Mesothelial cell of epicardium (in vitro differentiated cells): ENCODE results near the gene DESI1. TPM values are rescaled to one million over a fixed set of nuclear protein-coding genes. Genes with fewer than 3 reads are reported as not detected.

Experiments
- DNase-seq, 2 experiments: peaks; one replicate each; pipeline ENCODE4 v3.0.0; 2021; ENCODE audit warnings: low spot score in 2 of 2; ENCODE audit not compliant: unreplicated experiment in 2 of 2
- H3K27ac Mint-ChIP-seq: 2 replicates; pipeline ENCODE4 v1.8.0; 2021; ENCODE audit warnings: mixed read lengths
- H3K27me3 Mint-ChIP-seq: 2 replicates; pipeline ENCODE4 v1.8.0; 2021; ENCODE audit warnings: low read depth, mixed read lengths
- H3K36me3 Mint-ChIP-seq: 2 replicates; pipeline ENCODE4 v1.8.0; 2021; ENCODE audit warnings: mixed read lengths
- H3K4me1 Mint-ChIP-seq: 2 replicates; pipeline ENCODE4 v1.8.0; 2021; ENCODE audit warnings: mixed read lengths
- H3K4me3 Mint-ChIP-seq: 2 replicates; pipeline ENCODE4 v1.8.0; 2021; ENCODE audit warnings: mild to moderate bottlenecking, moderate library complexity, mixed read lengths
- H3K9me3 Mint-ChIP-seq: 2 replicates; pipeline ENCODE4 v1.8.0; 2021; ENCODE audit warnings: mixed read lengths
- total RNA-seq: library from RNA; stranded (reverse); gene quantifications from 3 replicates; pipeline ENCODE4 v1.2.1, GENCODE V29; 2021
- TF ChIP-seq, protein P1 (sequence below): fragments of 200-600 bp; sonication (generic); IDR thresholded peaks from one replicate; pipeline ENCODE4 v1.5.0; 2021; ENCODE audit warnings: antibody characterized with exemption; ENCODE audit not compliant: unreplicated experiment

The DESI1 gene
- total RNA-seq, 1 donor from 2014 or later = 35.4 TPM

DNA sequence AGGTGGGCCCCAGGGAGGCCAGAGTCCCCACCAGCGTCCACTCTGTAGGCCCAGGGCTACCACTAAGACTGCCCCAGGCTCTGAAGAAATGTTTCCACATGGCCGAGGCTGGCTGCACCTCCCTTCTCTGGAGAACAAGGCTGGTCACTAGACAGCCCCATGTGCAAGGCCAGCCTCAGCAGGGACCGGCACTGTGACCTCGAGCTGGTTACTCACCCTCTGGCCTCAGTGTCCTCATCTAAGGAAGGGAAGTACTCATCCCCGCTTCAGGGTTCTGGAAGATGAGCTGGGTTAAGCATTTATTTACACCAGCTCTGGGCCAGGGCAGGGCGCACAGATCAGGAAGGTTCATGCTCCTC, 40.9 kb downstream of the DESI1 start:
- DNase-seq = no peak
- H3K27me3 Mint-ChIP-seq = no peaks in the 10 kb centered on the region
- no peak overlapping the region for H3K27ac Mint-ChIP-seq
- peaks cover 7% of the 10 kb centered on the region for H3K36me3 Mint-ChIP-seq
- no peaks in the 10 kb centered on the region for H3K9me3 Mint-ChIP-seq
- TF ChIP-seq, protein P1, sequence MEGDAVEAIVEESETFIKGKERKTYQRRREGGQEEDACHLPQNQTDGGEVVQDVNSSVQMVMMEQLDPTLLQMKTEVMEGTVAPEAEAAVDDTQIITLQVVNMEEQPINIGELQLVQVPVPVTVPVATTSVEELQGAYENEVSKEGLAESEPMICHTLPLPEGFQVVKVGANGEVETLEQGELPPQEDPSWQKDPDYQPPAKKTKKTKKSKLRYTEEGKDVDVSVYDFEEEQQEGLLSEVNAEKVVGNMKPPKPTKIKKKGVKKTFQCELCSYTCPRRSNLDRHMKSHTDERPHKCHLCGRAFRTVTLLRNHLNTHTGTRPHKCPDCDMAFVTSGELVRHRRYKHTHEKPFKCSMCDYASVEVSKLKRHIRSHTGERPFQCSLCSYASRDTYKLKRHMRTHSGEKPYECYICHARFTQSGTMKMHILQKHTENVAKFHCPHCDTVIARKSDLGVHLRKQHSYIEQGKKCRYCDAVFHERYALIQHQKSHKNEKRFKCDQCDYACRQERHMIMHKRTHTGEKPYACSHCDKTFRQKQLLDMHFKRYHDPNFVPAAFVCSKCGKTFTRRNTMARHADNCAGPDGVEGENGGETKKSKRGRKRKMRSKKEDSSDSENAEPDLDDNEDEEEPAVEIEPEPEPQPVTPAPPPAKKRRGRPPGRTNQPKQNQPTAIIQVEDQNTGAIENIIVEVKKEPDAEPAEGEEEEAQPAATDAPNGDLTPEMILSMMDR = no peak
- H3K4me1 Mint-ChIP-seq = no peaks in the 10 kb centered on the region
- no peak overlapping the region for H3K4me3 Mint-ChIP-seq

DNA sequence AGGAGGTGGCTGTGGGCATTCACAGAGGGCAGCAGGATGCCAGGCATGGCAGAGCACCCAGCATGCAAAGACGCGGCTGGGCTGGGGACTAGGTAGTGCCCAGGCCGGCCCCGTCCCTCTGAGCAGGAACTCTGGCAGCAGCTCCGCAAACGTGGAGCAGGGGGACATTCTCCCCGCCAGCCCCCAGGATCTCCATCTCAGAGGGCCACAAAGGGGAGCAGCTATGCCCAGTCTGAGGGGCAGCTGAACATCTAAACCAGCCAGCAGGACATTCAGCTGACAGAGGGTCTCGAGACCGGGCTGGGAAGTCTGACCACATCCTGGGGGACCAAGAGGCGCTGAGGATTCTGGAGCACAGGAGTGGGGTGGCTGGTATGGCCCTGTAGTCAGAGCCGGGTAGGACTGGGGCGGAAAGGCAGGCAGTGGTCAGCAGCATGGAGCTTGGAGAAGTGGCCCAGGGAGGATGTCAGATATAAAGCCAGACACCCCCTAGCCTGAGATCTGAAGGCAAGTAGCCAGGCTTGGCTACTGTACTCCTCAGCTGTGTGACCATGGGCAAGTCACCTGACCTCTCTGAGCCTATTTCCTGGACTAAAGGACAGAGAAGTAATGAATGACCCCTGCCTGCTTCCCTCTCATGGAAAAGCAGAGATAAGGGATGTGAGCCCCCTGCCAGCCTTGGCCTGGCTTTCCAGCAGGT, 41.4 kb downstream of the DESI1 start:
- no peak for DNase-seq
- Mint-ChIP-seq H3K27ac (no peak overlapping the region), H3K36me3 (peaks cover 7% of the 10 kb centered on the region), H3K4me3 (no peak overlapping the region), H3K27me3 (no peaks in the 10 kb centered on the region), H3K4me1 (no peaks in the 10 kb centered on the region), H3K9me3 (no peaks in the 10 kb centered on the region)
- TF ChIP-seq, protein P1 = no peak

DNA sequence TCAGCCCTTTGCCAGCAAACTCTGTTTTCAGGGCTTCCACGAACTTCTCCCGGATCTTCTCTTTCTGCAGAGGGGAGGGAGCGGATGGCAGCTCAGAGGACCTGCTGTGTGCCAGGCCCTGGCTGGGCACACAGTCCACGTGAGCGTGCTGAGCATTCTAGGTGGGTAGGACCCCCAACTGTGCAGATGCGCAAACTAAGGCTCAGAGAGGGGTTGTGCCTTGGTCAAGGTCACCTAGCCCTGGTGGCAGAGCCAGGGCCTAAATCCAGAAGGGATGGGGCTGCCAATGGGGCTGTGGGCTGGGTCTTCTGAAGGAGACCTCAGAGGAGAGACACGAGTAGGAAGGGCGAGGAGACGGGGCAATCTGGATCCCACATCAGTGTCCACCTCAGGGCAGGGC, 42.0 kb downstream of the DESI1 start:
- H3K27ac Mint-ChIP-seq = no peak overlapping the region

DNA sequence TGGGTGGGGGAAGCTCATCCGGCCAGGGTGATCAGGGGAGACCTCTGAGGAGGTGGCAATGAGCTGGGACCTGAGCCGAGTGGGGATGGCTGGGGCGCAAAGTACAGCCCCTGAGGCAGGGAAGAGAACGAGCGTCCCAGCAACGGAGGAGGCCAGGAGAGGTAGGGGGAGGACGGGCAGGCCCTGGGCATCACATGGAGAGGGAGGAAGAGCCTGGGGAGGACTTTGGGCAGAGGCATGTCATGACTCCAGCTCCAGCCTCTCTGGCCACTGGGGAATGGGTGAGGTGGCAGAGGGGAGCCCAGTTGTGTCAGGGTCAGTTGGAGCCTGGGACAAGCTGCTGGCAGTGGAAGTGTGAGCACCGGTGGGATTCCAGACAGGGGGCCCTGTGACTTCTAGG, 42.7 kb downstream of the DESI1 start:
- TF ChIP-seq, protein P1 = no peak
- H3K4me3 Mint-ChIP-seq = no peak overlapping the region
- no peak for DNase-seq
- no peaks in the 10 kb centered on the region for H3K27me3 Mint-ChIP-seq
- no peak overlapping the region for H3K27ac Mint-ChIP-seq
- no peaks in the 10 kb centered on the region for H3K9me3 Mint-ChIP-seq
- peaks cover 5% of the 10 kb centered on the region for H3K36me3 Mint-ChIP-seq
- H3K4me1 Mint-ChIP-seq = no peaks in the 10 kb centered on the region

More for the DNA sequence above, 42.0 kb downstream of the DESI1 start:
- H3K4me1 Mint-ChIP-seq = no peaks in the 10 kb centered on the region
- H3K36me3 Mint-ChIP-seq = peaks cover 5% of the 10 kb centered on the region
- no peaks in the 10 kb centered on the region for H3K9me3 Mint-ChIP-seq
- no peak for DNase-seq
- H3K4me3 Mint-ChIP-seq = no peak overlapping the region
- TF ChIP-seq, protein P1 = no peak
- no peaks in the 10 kb centered on the region for H3K27me3 Mint-ChIP-seq

DNA sequence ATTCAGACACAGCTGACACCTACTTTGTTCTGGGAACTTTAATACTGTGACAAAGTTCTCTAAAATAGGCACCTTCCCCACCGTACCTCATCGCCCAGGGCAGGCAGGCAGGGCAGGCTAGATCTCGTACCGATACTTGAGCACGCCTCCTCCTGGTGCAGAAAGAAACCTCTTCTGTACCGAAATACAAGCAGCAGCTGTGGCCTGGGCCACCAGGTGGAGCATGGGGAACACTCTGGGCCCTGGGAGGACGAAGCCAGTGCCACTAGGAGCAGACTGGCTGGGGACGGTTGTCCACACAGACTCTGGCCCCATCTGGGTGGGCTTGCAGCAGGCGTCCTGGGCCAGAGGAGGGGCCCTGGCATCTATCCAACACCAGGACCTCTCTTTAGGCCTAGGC, 44.0 kb downstream of the DESI1 start:
- TF ChIP-seq, protein P1 = no peak
- peaks cover 5% of the 10 kb centered on the region for H3K36me3 Mint-ChIP-seq
- no peaks in the 10 kb centered on the region for H3K27me3 Mint-ChIP-seq
- no peak overlapping the region for H3K4me3 Mint-ChIP-seq
- no peaks in the 10 kb centered on the region for H3K4me1 Mint-ChIP-seq
- peak in 1 of 2 experiments; percentile 49 for DNase-seq
- no peaks in the 10 kb centered on the region for H3K9me3 Mint-ChIP-seq
- H3K27ac Mint-ChIP-seq = peak overlapping the region; percentile 34

DNA sequence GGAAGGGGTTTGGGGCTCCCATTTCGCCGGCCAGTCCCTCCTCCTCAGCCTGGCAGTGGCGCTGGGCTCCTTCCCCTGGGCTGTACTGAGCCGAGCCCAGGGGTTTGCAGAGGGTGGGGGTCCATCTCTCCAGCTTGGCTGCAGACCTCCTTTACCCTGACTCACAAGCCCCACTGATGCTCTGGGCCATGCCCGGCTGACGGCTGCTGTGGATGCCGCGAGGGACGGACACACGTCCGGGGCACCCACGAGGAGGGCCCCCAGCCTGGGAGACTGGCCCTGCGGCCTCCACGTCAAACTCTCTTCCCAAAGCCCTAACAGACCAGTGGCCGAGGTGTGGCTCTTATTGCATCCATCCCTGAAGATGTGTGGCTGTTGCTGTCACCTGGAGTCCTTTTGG, 45.3 kb downstream of the DESI1 start:
- TF ChIP-seq, protein P1 = no peak
- no peak for DNase-seq

More for the DNA sequence above, 45.3 kb downstream of the DESI1 start:
- Mint-ChIP-seq H3K36me3 (peaks cover 5% of the 10 kb centered on the region), H3K27me3 (no peaks in the 10 kb centered on the region), H3K27ac (no peak overlapping the region), H3K4me1 (no peaks in the 10 kb centered on the region), H3K9me3 (no peaks in the 10 kb centered on the region), H3K4me3 (no peak overlapping the region)
